Head of caudate nucleus (tissue), 42 donors: ENCODE data around the gene AMOTL1.

Experiments used
- DNase-seq, 42 donors: peaks; one replicate each; pipeline versions ENCODE4 v3.0.0 to v3.0.0-alpha.2; 2020 to 2021; ENCODE audit warnings: mixed read lengths in 7 of 42
- intact Hi-C: fragments of 100-400 bp; cut with DNase I; formaldehyde crosslinking; loops from one replicate; pipeline ENCODE4 v1.15.0; 2022

The AMOTL1 gene

DNA sequence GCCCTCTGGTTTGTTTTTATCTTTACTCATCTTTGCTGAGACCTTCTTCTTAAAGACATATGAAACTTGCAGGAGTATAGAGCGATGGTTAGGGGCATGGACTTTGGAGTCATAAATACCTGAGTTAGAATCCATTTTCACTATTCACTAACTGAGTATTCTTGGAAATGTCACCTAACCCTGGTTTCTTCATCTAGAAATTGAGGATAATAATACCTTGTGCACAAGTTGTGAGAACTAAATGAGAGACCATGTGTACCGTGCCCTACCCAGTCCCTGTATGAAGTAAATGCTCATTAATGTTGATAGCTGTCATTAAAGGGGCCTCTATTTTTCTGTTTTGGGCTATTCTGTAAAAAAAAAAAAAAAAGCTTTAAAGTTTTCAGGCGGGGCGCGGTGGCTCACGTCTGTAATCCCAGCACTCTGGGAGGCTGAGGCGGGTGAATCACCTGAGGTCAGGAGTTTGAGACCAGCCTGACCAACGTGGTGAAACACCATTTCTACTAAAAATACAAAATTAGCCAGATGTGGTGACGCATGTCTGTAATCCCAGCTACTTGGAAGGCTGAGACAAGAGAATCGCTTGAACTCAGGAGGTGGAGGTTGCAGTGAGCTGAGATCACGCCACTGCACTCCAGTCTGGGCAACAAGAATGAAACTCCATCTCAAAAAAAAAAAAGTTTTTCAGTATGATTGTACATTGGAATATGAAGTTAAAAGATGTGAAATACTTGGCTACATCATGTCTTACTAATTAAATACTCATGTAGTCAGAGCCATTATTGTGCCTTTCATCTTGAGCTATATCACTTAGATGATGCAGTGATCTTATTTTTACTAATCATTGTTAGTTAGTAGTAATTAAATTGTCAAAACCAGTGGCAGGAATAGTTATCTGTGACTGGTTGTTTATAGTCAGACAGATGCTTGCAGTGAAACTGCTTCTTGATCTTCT lies 95.0 kb downstream of the AMOTL1 start:
- DNase-seq: no peak
- intact Hi-C loops: no loop called here

DNA sequence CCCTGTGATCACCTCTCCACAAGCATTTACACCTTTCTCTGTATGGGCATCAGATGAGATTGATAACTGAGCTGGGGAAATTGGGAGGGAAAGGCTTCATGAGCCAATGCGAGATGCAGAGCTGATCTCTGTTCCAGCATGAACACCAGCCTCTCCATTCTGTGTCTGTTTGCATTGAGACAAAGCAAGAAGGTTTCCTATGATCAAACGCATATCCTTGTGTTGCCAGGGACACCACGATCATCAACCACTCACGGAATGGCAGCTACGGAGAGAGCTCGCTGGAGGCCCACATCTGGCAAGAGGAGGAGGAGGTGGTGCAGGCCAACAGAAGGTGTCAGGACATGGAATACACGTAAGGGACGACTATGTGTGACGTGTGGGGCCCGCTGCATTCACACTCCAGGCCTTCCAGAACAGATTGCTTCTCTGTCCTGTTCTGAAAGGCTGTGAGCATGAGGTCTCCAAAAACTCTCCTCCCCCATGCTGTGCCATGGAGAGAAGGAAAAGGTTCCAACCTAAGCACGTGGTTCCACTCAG lies 96.4 kb downstream of the AMOTL1 start:
- intact Hi-C loops: no loop called here
- DNase-seq: no peak

- intact Hi-C loops: no loop called here
- peak in 3 of 42 donors; percentile 7 to 36 (median 16) for DNase-seq
Measured at GRCh38 chr11:94866231-94866822, 98.2 kb downstream of the AMOTL1 start.

GRCh38 chr11:94866936-94867795 lies 99.0 kb downstream of the AMOTL1 start:
- intact Hi-C loops: no loop called here
- DNase-seq: peak in 1 of 42 donors; percentile 27

GRCh38 chr11:94868468-94868867 lies 100.3 kb downstream of the AMOTL1 start:
- intact Hi-C loops: no loop called here
- peak in 1 of 42 donors; percentile 9 for DNase-seq

DNA sequence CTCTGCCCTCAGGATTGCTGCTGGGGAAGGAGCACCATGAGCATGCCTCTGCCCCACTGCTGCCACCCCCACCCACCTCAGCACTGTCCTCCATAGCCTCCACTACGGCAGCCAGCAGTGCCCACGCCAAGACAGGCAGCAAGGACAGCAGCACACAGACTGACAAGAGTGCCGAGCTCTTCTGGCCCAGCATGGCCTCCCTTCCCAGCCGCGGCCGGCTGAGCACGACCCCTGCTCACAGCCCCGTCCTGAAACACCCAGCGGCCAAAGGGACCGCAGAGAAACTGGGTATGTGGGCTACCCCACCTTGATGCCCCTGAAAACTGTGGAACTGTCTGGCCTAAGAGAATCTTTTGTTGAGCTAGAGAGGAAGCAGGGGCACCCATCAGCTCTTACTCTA lies 101.0 kb downstream of the AMOTL1 start:
- intact Hi-C loops: no loop called here

DNA sequence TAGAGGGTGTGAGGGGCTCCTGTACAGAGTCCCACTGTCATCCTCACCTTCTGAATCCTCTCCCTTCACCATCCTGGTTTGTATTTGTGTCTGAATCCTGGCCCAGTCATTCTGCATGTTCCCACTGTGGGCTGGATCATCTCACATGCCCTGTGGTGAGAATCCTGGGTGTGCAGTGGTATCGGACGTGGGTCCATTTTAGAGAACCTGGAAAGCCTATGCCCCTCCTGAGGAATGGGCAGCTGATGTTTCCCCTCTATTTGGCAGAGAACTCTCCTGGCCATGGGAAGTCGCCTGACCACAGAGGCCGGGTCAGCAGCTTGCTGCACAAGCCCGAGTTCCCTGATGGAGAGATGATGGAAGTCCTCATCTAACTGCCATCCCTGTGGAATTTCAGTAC lies 102.3 kb downstream of the AMOTL1 start:
- DNase-seq: peak in 1 of 42 donors; percentile 22
- intact Hi-C loops: no loop called here

More for the DNA sequence above, 101.0 kb downstream of the AMOTL1 start:
- DNase-seq: peak in 1 of 42 donors; percentile 27

GRCh38 chr11:94871491-94872185 lies 103.5 kb downstream of the AMOTL1 start:
- intact Hi-C loops: no loop called here
- DNase-seq: peak in 32 of 42 donors; percentile 14 to 74 (median 42)

DNA sequence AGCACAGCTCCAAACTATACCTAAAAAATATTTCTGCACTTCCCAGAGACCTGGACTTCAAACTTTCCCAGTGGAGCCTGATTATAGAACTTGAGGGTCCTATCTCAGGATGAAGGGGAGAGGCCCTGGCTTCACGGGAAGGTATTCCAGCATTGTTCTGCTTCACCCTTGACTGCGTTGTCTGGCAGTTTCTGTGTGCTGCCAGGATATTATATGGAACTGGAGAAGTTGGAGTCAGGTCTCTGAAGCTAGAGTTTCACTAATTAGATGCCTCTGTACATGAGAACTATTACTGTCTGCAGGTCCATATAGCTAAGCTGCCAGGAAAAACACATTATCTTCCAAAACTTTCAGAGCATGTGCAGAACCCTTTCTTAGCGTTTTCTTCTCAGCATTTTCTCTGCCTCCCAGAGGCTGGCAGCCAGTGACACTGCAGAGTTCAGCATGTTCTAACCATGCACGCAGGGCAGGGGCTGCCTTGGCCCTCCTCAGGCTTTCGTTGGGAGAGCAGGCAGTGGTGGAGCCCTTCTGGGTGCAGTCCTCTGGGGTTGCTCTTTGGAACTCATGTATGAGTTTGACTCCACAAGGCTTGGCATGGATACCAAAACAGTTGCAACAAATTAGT lies 105.9 kb downstream of the AMOTL1 start:
- no peak for DNase-seq
- intact Hi-C loops: no loop called here

DNA sequence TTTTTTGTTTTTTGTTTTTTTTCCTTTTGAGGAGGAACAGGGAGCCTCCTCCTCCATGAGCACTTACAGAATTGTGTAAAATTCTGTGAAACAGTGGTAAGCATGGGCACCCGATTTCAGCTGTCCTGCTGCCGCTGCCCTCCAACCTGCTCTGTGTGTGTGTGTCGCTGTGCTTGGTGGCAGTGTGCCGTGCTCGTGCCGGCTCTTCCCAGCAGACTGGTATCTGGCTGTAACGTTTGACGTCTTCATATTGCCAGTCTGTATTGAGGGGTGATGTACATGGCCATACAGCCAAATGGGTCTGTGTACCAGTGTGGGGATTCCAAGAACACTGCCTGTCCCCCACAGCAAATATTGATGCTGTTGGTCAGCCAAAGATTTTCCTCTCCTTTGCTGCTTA lies 108.1 kb downstream of the AMOTL1 start:
- DNase-seq: no peak
- intact Hi-C loops: no loop called here

- intact Hi-C loops: no loop called here
- DNase-seq: peak in 41 of 42 donors; percentile 13 to 80 (median 44)
Measured at GRCh38 chr11:94876645-94877442, 108.7 kb downstream of the AMOTL1 start.

GRCh38 chr11:94877443-94878200 lies 109.5 kb downstream of the AMOTL1 start:
- intact Hi-C loops: no loop called here
- DNase-seq: no peak

DNA sequence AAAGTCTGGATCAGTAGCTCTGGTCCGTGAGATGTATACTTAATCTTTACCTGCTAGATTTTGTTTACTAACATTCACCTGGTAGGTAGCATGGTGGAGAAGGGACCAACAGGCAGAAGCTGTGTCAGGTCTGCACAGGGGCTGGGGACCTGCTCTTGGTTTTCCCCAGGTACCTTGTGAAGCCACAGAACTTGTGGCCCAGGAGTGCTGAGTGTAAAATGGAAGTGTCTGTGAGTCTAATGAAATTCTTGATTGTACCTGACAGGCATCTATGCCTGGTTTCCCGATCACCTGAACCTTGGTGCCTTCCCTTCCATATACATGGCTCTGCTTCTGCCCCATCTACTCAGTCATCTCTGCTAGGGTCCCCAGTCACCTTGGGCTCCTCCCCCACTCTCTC lies 110.8 kb downstream of the AMOTL1 start:
- no peak for DNase-seq
- intact Hi-C loops: no loop called here

DNA sequence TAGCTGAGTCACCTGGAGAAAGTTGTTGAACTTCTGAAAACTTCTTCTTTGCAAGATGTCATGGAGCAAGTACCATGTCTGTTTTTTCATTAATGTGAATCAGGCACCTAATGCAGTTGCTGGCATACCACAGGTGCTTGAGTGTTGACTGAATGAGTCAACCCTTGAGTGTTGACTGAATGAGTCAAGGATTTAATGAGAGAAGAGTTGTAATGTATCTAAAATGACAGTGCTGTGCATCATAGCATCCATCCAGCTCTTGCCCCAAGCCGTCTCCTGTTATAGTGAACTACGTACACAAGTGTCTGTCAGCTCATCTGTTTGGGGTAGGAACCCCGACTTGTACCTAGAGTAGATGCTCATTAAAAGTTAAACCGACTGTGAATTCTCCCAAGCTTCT lies 112.1 kb downstream of the AMOTL1 start:
- intact Hi-C loops: no loop called here
- no peak for DNase-seq

DNA sequence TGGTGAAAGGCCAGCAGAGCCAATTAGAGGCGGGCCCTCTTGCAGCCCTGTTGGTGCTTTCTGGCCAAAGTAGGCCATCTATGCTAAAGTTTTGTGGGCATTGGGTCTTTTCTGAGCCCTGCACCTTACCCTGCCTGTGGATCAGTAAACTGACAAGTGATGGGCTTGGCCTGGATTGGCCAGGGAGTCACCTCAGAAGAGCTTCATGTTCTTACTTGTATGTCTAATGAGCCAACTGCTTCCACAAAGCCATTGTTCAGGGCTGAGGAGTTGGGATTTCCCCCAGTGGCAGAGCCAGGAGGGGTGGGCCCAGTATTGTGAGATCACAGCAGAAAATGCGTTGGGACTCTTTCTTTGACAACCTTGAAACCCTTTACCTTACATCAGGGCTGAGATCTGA lies 114.8 kb downstream of the AMOTL1 start:
- intact Hi-C loops: no loop called here
- no peak for DNase-seq

DNA sequence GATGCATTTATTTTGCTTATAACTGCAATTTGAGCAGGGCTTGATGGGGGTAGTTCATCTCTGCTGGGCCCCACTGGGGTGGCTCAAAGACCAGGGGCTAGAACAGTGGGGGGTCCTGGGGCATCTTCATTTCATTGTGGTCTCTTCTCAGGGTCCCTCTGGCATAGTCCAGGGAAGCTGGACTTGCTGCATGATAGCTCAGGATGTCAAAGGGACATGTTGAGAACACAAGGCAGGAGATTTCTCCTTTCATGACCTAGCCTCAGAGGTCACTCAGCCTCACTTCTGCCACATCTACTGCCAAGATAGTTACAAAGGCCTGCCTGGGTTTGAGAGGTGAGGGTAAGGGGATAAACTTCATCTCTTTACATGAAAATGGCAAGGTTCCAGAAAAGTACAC lies 115.7 kb downstream of the AMOTL1 start:
- no peak for DNase-seq
- intact Hi-C loops: no loop called here

GRCh38 chr11:94884376-94884775 lies 116.2 kb downstream of the AMOTL1 start:
- intact Hi-C loops: no loop called here
- DNase-seq: peak in 1 of 42 donors; percentile 13
